Smooth muscle cell (in vitro differentiated cells): Measurements from ENCODE around the gene GSTM5. TPM values are rescaled to one million over a fixed set of nuclear protein-coding genes. Genes with fewer than 3 reads are reported as not detected.
"Not testable (repeated sequence)": the region's sequence is repeated elsewhere in the genome, so short reads cannot be mapped to it uniquely, and the experiment has no call there.

Experiments
- DNase-seq: peaks from one replicate; lab custom pipeline; 2025; ENCODE audit not compliant: unreplicated experiment; lab: John Stamatoyannopoulos, UW
- H2AFZ ChIP-seq: fragments of 200-600 bp; sonication (generic); 2 replicates; pipeline ENCODE4 v1.6.0; 2016; ENCODE audit warnings: antibody characterized with exemption, low read depth, mild to moderate bottlenecking
- H3F3A ChIP-seq: fragments of 200-600 bp; sonication (generic); 2 replicates; pipeline ENCODE4 v1.6.0; 2017; ENCODE audit warnings: antibody characterized with exemption, low read depth
- H3K27ac ChIP-seq: fragments of 200-600 bp; sonication (generic); 2 replicates; pipeline ENCODE4 v1.5.1; 2016; ENCODE audit warnings: low read depth, mild to moderate bottlenecking
- H3K27me3 ChIP-seq: fragments of 200-600 bp; sonication (generic); 2 replicates; pipeline ENCODE4 v1.6.1; 2016; ENCODE audit warnings: low read depth, mild to moderate bottlenecking
- H3K36me3 ChIP-seq: fragments of 200-600 bp; sonication (generic); 2 replicates; pipeline ENCODE4 v1.5.1; 2016; ENCODE audit warnings: low read depth
- H3K4me1 ChIP-seq: fragments of 200-600 bp; sonication (generic); 2 replicates; pipeline ENCODE4 v1.5.1; 2016; ENCODE audit warnings: low read depth
- H3K4me2 ChIP-seq: fragments of 200-600 bp; sonication (generic); 2 replicates; pipeline ENCODE4 v1.6.0; 2016; ENCODE audit warnings: mild to moderate bottlenecking
- H3K4me3 ChIP-seq: fragments of 200-600 bp; sonication (generic); 2 replicates; pipeline ENCODE4 v1.5.1; 2016; ENCODE audit warnings: mild to moderate bottlenecking
- H3K79me2 ChIP-seq: fragments of 200-600 bp; sonication (generic); 2 replicates; pipeline ENCODE4 v1.6.0; 2016; ENCODE audit warnings: low read depth, mild to moderate bottlenecking
- H3K9ac ChIP-seq: fragments of 200-600 bp; sonication (generic); 2 replicates; pipeline ENCODE4 v1.6.0; 2016; ENCODE audit warnings: low read depth
- H3K9me3 ChIP-seq: fragments of 200-600 bp; sonication (generic); replicated peaks from 2 replicates; pipeline ENCODE4 v1.5.1; 2016; ENCODE audit warnings: low read depth
- H4K20me1 ChIP-seq: fragments of 200-600 bp; sonication (generic); 2 replicates; pipeline ENCODE4 v1.6.0; 2016; ENCODE audit warnings: low read depth
- CTCF ChIP-seq: fragments of 200-600 bp; sonication (generic); IDR thresholded peaks from 2 replicates; pipeline ENCODE4 v1.5.1; 2017; ENCODE audit warnings: borderline replicate concordance, mild to moderate bottlenecking, antibody characterized with exemption; ENCODE audit not compliant: insufficient read depth, poor library complexity, severe bottlenecking
- WGBS: methylation state at CpG from one replicate; pipeline ENCODE4 v1.1.7; 2016; ENCODE audit warnings: low lambda C conversion rate; 5-methylcytosine and 5-hydroxymethylcytosine counted together
- polyA plus RNA-seq: library from polyadenylated mRNA; unstranded; fragments of >200 nt; fragmentation: Nextera tagmentation; extraction: Ambion mirVana; gene quantifications from 2 replicates; pipeline ENCODE4 v1.2.1, GENCODE V29; 2016
- total RNA-seq: library from RNA; depleted of rRNA; stranded (reverse); fragments of >200 nt; gene quantifications from 2 replicates; pipeline ENCODE4 v1.2.3, GENCODE V29; 2014

The GSTM5 gene
- total RNA-seq, result not detected in 2 replicates
- polyA plus RNA-seq, result 0.17 and 0.87 TPM in 2 replicates

GRCh38 chr1:109711593-109712320, at the start of gene GSTM5:
GSTM5 (plus strand) TSS chr1:109712251; CDS start chr1:109712313, 62 bp downstream.
- DNase-seq, H3K4me1 ChIP-seq, H3K4me3 ChIP-seq, H3K4me2 ChIP-seq, H3K36me3 ChIP-seq, H3K27me3 ChIP-seq, H3K9ac ChIP-seq, H3K27ac ChIP-seq, H3K79me2 ChIP-seq, H2AFZ ChIP-seq, H3K9me3 ChIP-seq, H4K20me1 ChIP-seq, H3F3A ChIP-seq: not testable (repeated sequence)
- WGBS, result 90% methylated on average over 27 of the region's 33 CpGs

- DNase-seq, result no peak
- Histone ChIP-seq H3K9me3 (no peaks in the 10 kb centered on the region), H2AFZ (no peak overlapping the region), H3K79me2 (no peaks in the 10 kb centered on the region), H3K27ac (no peak overlapping the region), H3K36me3 (no peaks in the 10 kb centered on the region), H3F3A (no peaks in the 10 kb centered on the region), H3K4me2 (no peak overlapping the region), H3K27me3 (no peaks in the 10 kb centered on the region), H3K9ac (no peak overlapping the region), H4K20me1 (no peaks in the 10 kb centered on the region), H3K4me3 (no peak overlapping the region), H3K4me1 (peaks cover 10% of the 10 kb centered on the region)
- 27% methylated on average over 1 of the region's 1 CpG for WGBS
- no peak for TF ChIP-seq CTCF
Observed at GRCh38 chr1:109664671-109665070, 47.4 kb upstream of the GSTM5 start.

GRCh38 chr1:109667452-109668122, 44.5 kb upstream of the GSTM5 start, which contains the start of gene GSTM2:
GSTM2 (plus strand) TSS chr1:109668057; CDS start chr1:109668116, 59 bp downstream.
- H3K36me3 ChIP-seq, result no peaks in the 10 kb centered on the region
- H4K20me1 ChIP-seq, result no peaks in the 10 kb centered on the region
- peaks cover 10% of the 10 kb centered on the region for H3K4me1 ChIP-seq
- H2AFZ ChIP-seq, result peak within 1 kb of the TSS; percentile 97
- H3K27me3 ChIP-seq, result no peaks in the 10 kb centered on the region
- TF ChIP-seq CTCF, result no peak
- no peaks in the 10 kb centered on the region for H3K9me3 ChIP-seq
- H3F3A ChIP-seq, result no peaks in the 10 kb centered on the region
- H3K9ac ChIP-seq, result peak within 1 kb of the TSS; percentile 22
- H3K27ac ChIP-seq, result no peak within 1 kb of the TSS
- peak; percentile 70 for DNase-seq
- no peaks in the 10 kb centered on the region for H3K79me2 ChIP-seq
- WGBS, result 17% methylated on average over 16 of the region's 22 CpGs
- peak within 1 kb of the TSS; percentile 63 for H3K4me3 ChIP-seq
- H3K4me2 ChIP-seq, result peak within 1 kb of the TSS; percentile 92

- 21% methylated on average over 24 of the region's 26 CpGs for WGBS
- Histone ChIP-seq H4K20me1 (no peaks in the 10 kb centered on the region), H3K36me3 (no peaks in the 10 kb centered on the region), H3K9ac (no peak overlapping the region), H3K4me1 (peaks cover 10% of the 10 kb centered on the region), H3K4me2 (peak overlapping the region; percentile 92), H3K79me2 (no peaks in the 10 kb centered on the region), H3K4me3 (peak overlapping the region; percentile 63), H3K9me3 (no peaks in the 10 kb centered on the region), H2AFZ (peak overlapping the region; percentile 97), H3K27ac (no peak overlapping the region), H3F3A (no peaks in the 10 kb centered on the region), H3K27me3 (no peaks in the 10 kb centered on the region)
- DNase-seq, result no peak
- no peak for TF ChIP-seq CTCF
Observed at GRCh38 chr1:109668123-109668775, 43.8 kb upstream of the GSTM5 start.
